SKM-1 (cell line): ENCODE results near the gene UBC.
A peak's percentile ranks its signal among the peaks of the same experiment; 100 is the strongest.

Source experiments
- DNase-seq: peaks from one replicate; lab custom pipeline; 2025; ENCODE audit not compliant: unreplicated experiment; lab: John Stamatoyannopoulos, UW

The UBC gene

DNA sequence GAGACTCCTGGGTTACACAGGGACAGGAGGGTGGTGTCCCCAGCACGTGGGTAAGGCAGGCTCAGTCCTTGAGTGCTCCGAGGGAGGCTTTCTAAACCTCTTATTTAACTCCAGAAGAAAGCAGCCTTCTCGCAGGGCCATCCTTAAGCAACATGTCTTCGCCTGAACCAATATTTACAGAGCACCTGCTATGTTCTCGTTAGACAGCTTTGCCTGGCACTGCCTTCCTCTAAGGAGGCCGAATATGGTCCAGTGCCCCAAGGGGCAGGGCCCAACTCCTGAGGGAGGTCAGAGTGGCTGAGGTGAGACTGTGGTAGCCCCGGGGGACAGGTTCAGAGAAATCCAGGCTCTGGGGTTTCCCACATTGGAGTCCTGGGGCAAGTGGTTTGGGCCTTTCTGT is 48.7 kb downstream of the UBC start:
- DNase-seq: no peak

DNA sequence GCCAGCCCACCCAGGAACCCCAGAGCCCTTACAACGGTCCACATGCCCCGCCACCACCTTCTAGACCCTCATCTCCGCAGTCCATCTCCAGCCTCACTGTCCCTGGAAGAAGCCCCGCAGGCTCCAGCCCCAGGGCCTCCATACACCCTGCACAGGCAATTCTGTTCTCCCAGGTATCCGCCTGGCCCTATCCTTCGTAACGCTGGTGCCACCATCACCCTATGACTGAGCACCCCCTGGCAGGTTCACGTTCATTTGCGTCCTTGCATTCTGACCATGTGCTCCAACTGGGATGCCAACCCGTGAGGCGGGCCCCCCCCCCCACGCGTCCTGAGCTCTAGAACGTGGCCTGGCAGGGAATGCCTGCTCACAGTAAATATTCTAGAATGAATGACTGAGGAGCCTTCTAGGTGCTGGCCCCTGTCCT is 50.1 kb downstream of the UBC start:
- no peak for DNase-seq

DNA sequence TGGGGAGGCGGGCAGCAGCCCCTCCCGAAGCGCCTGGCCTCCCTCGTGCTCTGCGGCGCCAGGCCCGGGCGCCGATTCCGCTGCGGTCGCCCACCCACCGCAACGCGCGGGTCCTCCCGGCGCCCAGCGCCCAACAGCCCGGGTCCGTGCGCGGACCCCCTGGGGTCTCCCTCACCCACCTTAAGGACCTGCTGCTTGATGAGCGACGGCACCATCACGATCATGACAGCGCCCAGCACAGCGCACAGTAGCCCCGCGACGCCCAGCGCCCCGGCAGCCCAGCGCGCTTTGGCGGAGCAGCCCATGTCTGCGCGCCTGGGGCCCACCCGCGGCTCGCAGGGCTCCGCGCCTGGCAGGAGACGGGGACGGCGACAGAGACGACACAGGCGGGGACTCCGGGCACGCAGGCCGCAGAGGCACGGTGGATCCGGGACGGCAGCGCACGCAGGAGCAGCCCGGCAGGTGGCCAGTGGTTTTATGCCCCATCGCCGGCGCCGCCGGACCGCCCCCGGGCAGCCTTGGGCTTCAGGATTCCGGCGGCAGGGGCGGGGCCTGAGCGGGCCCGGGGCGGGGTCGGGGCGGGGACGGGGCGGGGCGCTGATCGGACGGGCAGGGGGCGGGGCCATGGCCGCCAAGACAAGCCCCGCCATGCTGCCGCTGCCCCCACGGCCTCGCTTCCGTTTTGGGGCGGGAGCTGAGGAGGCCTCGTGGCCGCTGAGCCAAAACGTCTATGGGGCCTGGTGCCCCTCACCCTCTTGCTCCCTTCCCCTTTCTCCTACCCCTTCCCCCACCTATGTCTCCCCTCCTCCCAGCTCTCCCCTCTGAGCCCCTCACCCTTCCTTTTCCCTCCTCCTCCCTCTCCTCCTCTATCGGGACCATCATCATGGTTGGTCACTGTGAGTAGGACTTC is 50.8 kb downstream of the UBC start, which contains the start of gene SCARB1:
SCARB1 (minus strand) TSS at position 449 of the 910 bp plus-strand sequence; CDS start at position 305, 144 bp downstream.
- DNase-seq: peak; percentile 50

DNA sequence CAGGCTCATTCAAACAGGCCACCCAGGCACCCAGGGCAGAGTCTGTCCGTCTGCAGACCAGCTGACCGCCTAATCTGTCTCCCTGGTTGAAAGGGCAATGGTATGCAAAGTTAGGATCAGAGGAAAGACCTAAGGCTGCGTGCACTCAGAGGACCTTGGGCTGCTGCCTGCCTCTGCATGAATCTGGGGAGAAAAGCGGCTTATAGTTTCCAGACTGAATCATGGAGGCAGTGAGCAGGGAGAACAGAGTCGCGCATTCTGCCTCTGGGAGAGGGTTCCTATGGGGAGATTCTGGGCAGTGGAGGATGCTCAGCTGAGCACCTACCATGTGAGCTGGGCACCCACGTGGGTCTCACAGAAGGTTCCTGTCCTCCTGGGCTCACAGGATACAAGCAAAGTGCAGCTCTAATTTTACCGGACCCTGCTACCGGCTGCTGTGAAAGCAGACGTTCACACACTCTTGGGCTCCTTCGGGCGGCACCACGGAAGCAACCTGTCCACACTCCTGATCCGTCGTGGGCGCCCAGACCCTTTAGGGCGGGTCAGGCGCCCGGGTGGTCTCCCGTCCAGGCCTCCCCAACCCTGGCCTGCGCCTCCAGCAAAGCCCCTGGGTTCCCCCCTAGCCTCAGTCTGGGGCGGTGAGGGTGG is 51.6 kb downstream of the UBC start:
- DNase-seq: no peak

DNA sequence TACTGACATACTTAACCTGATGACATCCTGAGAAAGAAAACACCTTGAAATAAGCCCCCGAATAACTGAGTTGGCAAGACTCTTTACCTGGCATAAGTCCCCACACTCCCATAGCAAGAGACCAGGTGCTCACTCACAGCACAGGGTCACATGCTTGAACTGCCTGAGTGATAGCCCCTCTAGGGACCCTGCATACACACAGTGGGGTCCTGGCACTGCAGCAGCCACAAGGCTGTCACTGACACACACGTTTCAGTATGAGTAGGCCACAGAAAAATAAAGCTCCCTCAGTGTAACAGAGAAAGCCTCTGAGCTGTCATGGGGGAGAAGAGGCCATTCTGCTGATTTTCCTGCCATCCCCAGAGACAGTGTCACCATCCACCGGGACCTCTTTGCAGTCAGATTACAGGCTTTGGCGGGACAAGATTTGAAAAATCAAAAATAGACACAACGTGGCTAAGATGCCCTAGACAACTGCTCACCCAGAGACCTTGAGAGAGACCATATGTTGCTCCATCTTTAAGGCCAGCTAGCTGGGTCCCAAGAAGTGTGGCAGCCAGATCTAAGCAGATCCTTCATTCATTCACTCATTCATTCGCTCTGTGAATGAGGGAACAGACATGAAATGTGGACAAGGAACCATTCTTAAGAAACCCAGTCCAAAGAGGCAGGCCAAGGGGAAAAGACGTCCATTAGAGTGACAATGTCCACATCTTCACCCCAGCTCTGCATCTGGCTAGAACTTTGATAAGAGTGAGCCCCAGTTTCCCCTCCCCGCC is 52.4 kb downstream of the UBC start:
- DNase-seq: no peak
